NT2/D1 (cell line): Measurements from ENCODE around the gene MAP2K4.

ENCODE experiments used
- SUZ12 ChIP-seq: IDR thresholded peaks from 2 replicates; pipeline ENCODE4 v1.6.1; 2011; ENCODE audit not compliant: insufficient read length, insufficient read depth; ENCODE audit errors: extremely low read depth
- YY1 ChIP-seq: IDR thresholded peaks from 2 replicates; pipeline ENCODE4 v1.6.1; 2011; ENCODE audit not compliant: insufficient read length, insufficient read depth
- ZNF274 ChIP-seq: IDR thresholded peaks from 2 replicates; pipeline ENCODE4 v1.6.1; 2011; ENCODE audit warnings: mild to moderate bottlenecking, low read depth, low read length

DNA sequence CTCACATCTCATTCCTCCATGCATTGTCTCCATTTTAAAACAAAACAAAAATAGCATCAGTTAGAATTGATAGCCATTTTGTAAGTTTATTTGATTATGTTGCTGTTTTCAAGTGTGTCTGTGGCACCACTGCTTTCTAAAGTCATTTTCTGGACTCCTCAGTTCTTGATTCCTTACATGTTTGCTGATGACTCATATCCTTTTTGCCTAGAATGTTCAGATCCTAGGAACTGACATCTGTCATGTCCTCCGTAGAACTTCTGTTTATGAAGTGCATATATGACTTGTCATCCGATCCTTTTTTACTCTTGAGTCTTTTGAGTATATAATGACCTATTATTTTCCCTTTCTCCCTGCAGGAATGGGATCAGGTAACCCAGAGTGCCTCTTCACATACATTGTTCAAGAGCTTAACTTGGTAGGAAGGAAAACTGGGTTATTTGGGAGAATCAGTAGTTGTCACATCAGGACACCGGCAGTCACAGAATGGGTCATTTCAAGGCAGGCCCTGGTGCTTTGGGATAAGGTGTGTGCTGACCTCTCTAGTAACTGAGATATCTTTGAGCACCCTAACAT, 69.2 kb downstream of the MAP2K4 start:
- TF ChIP-seq ZNF274 (no peak), SUZ12 (no peak), YY1 (no peak)
